Sigmoid colon (tissue), 7 donors: ENCODE results near the gene NDST4. TPM values are rescaled to one million over a fixed set of nuclear protein-coding genes. Genes with fewer than 3 reads are reported as not detected.

Experiments used
- DNase-seq: peaks from one replicate; pipeline ENCODE4 v3.0.0-alpha.2; 2019
- H3K27ac ChIP-seq, 4 donors: fragments of 200-600 bp; sonication (generic); one replicate each; pipeline ENCODE4 v1.5.1; 2016 to 2019; ENCODE audit warnings: mild to moderate bottlenecking in 1 of 4
- H3K27me3 ChIP-seq, 3 donors: fragments of 200-600 bp; sonication (generic); one replicate each; pipeline ENCODE4 v1.5.1; 2019; ENCODE audit warnings: mild to moderate bottlenecking in 1 of 3
- H3K36me3 ChIP-seq, 4 donors: fragments of 200-600 bp; sonication (generic); one replicate each; pipeline ENCODE4 v1.5.1; 2016 to 2019
- H3K4me1 ChIP-seq, 4 donors: fragments of 200-600 bp; sonication (generic); one replicate each; pipeline ENCODE4 v1.5.1; 2017 to 2019
- H3K4me3 ChIP-seq, 4 donors: fragments of 200-600 bp; sonication (generic); one replicate each; pipeline ENCODE4 v1.5.1; 2017 to 2019; ENCODE audit warnings: mild to moderate bottlenecking in 2 of 4, moderate library complexity in 1 of 4
- H3K9me3 ChIP-seq, 4 donors: fragments of 200-600 bp in 3 of 4; sonication (generic) in 3 of 4; one replicate each; pipeline versions ENCODE4 v1.5.1 to v1.6.1; 2013 to 2019
- CTCF ChIP-seq, 4 experiments: fragments of 450-650 bp in 3 of 4; fragments of 200-600 bp in 1 of 4; IDR thresholded peaks; one replicate each; pipeline ENCODE4 v1.5.1; 2016 to 2019; ENCODE audit warnings: antibody characterized with exemption in 4 of 4, mild to moderate bottlenecking in 3 of 4, moderate library complexity in 2 of 4
- EP300 ChIP-seq, 4 donors: sonication (generic); formaldehyde crosslinking; IDR thresholded peaks; one replicate each; pipeline ENCODE4 v1.6.1; 2017; ENCODE audit warnings: antibody characterized with exemption in 4 of 4
- POLR2A ChIP-seq, 2 donors: fragments of 450-650 bp; IDR thresholded peaks; one replicate each; pipeline ENCODE4 v1.6.1; 2016; ENCODE audit warnings: antibody characterized with exemption in 2 of 2, mild to moderate bottlenecking in 2 of 2, moderate library complexity in 2 of 2
- POLR2AphosphoS5 ChIP-seq, 4 donors: sonication (generic); formaldehyde crosslinking; IDR thresholded peaks; one replicate each; pipeline ENCODE4 v1.6.1; 2017; ENCODE audit warnings: antibody characterized with exemption in 4 of 4
- WGBS, 2 donors: extraction: QIAGEN DNeasy Blood & Tissue Kit; methylation state at CpG; one replicate each; pipeline ENCODE4 v1.1.7; 2013; 5-methylcytosine and 5-hydroxymethylcytosine counted together
- intact Hi-C: fragments of 100-400 bp; cut with DNase I; formaldehyde crosslinking; loops from one replicate; pipeline ENCODE4 v1.15.1; 2023
- polyA plus RNA-seq, 3 donors: library from polyadenylated mRNA; stranded (reverse); fragments of 200-250 nt; gene quantifications; one replicate each; pipeline ENCODE4 v1.2.3, GENCODE V29; 2013
- total RNA-seq, 4 donors: library from RNA; depleted of rRNA; stranded (reverse); fragments of >200 nt; gene quantifications; one replicate each; pipeline ENCODE4 v1.1.0, GENCODE V29; 2016
- donor health status: healthy with polysubstance abuse.
- donor health status: Bipolar disorder and iron deficiency.
- donor health status: healthy.

The NDST4 gene
- total and polyA plus RNA-seq, 7 donors, result 0.03 to 1.1 (median 0.54) TPM; not detected in 2

GRCh38 chr4:115108850-115109249, 4.6 kb downstream of the NDST4 start:
- intact Hi-C loops, result no loop called here
- no peak overlapping the region for H3K4me3 ChIP-seq

GRCh38 chr4:115107411-115107810, 6.0 kb downstream of the NDST4 start:
- Histone ChIP-seq H3K27me3 (no peaks in the 10 kb centered on the region), H3K4me3 (no peak overlapping the region), H3K9me3 (no peaks in the 10 kb centered on the region), H3K27ac (no peak overlapping the region), H3K36me3 (no peaks in the 10 kb centered on the region), H3K4me1 (peaks cover 0 to 8% (median 0%) of the 10 kb centered on the region in 4 donors)
- TF ChIP-seq POLR2AphosphoS5 (IDR thresholded peaks at IDR 0.05), result no peak
- no peak for TF ChIP-seq EP300 (IDR thresholded peaks at IDR 0.05)
- no peak for TF ChIP-seq POLR2A (IDR thresholded peaks at IDR 0.05)
- no peak for TF ChIP-seq CTCF (IDR thresholded peaks at IDR 0.05)
- intact Hi-C loops, result no loop called here
- no peak for DNase-seq

More at GRCh38 chr4:115108850-115109249, 4.6 kb downstream of the NDST4 start:
- Histone ChIP-seq H3K9me3 (no peaks in the 10 kb centered on the region), H3K27ac (no peak overlapping the region), H3K27me3 (no peaks in the 10 kb centered on the region), H3K36me3 (no peaks in the 10 kb centered on the region), H3K4me1 (peaks cover 0 to 19% (median under 1%) of the 10 kb centered on the region in 4 donors)
- TF ChIP-seq POLR2AphosphoS5 (IDR thresholded peaks at IDR 0.05), result no peak
- TF ChIP-seq POLR2A (IDR thresholded peaks at IDR 0.05), result no peak
- no peak for TF ChIP-seq EP300 (IDR thresholded peaks at IDR 0.05)
- TF ChIP-seq CTCF (IDR thresholded peaks at IDR 0.05), result no peak
- DNase-seq, result no peak

GRCh38 chr4:115101675-115102074, 11.7 kb downstream of the NDST4 start:
- no peaks in the 10 kb centered on the region for H3K36me3 ChIP-seq
- TF ChIP-seq EP300 (IDR thresholded peaks at IDR 0.05), result no peak
- no peak for TF ChIP-seq CTCF (IDR thresholded peaks at IDR 0.05)
- TF ChIP-seq POLR2AphosphoS5 (IDR thresholded peaks at IDR 0.05), result no peak
- no peak for TF ChIP-seq POLR2A (IDR thresholded peaks at IDR 0.05)
- intact Hi-C loops, result no loop called here
- H3K4me3 ChIP-seq, result no peak overlapping the region
- no peaks in the 10 kb centered on the region for H3K4me1 ChIP-seq
- no peak for DNase-seq
- 85 to 88% methylated on average over 3 of the region's 3 CpGs for WGBS, 2 donors
- H3K27ac ChIP-seq, result no peak overlapping the region
- no peaks in the 10 kb centered on the region for H3K27me3 ChIP-seq
- no peaks in the 10 kb centered on the region for H3K9me3 ChIP-seq

GRCh38 chr4:115090483-115091075, 22.8 kb downstream of the NDST4 start:
- no peak for DNase-seq
- Histone ChIP-seq H3K4me1 (no peaks in the 10 kb centered on the region), H3K27me3 (no peaks in the 10 kb centered on the region), H3K4me3 (no peak overlapping the region), H3K9me3 (no peaks in the 10 kb centered on the region), H3K27ac (no peak overlapping the region), H3K36me3 (no peaks in the 10 kb centered on the region)
- TF ChIP-seq EP300 (IDR thresholded peaks at IDR 0.05) (no peak), CTCF (IDR thresholded peaks at IDR 0.05) (peak in 2 of 4 experiments; percentile 26 to 39), POLR2A (IDR thresholded peaks at IDR 0.05) (no peak), POLR2AphosphoS5 (IDR thresholded peaks at IDR 0.05) (no peak)
- WGBS, 2 donors, result 6 to 10% methylated on average over 4 of the region's 4 CpGs
- intact Hi-C loops, result no loop called here

- DNase-seq, result no peak
- H3K27ac ChIP-seq, result no peak overlapping the region
- no peak overlapping the region for H3K4me3 ChIP-seq
- WGBS, 2 donors, result 77 to 84% methylated on average over 2 of the region's 2 CpGs
- H3K4me1 ChIP-seq, result no peaks in the 10 kb centered on the region
- TF ChIP-seq POLR2A (IDR thresholded peaks at IDR 0.05) (no peak), CTCF (IDR thresholded peaks at IDR 0.05) (no peak), EP300 (IDR thresholded peaks at IDR 0.05) (no peak), POLR2AphosphoS5 (IDR thresholded peaks at IDR 0.05) (no peak)
- no peaks in the 10 kb centered on the region for H3K27me3 ChIP-seq
- H3K9me3 ChIP-seq, result peaks cover 0 to 5% (median 0%) of the 10 kb centered on the region in 4 donors
- no peaks in the 10 kb centered on the region for H3K36me3 ChIP-seq
- intact Hi-C loops, result no loop called here
These were observed 30.8 kb downstream of the NDST4 start for GRCh38 chr4:115082633-115083032.
